IMR-90 (cell line): ENCODE results near the gene FAM83C. TPM values are rescaled to one million over a fixed set of nuclear protein-coding genes. Genes with fewer than 3 reads are reported as not detected.

Experiments used
- ATAC-seq: fragments of 200-7000 bp; cut with Tn5 transposase; 2 replicates; pipeline ENCODE4 v1.9.1; 2020; ENCODE audit warnings: low read depth, mild to moderate bottlenecking, moderate library complexity
- BruUV-seq: library from RNA; stranded (reverse); fragments of 400-500 nt; replicated peaks from 2 replicates; lab custom pipeline; 2021; lab: Mats Ljungman, UMichigan
- CTCF ChIA-PET: fragments of 300-600 bp; formaldehyde crosslinking; extraction: SDS; loops from one replicate; lab custom pipeline; 2021; ENCODE audit warnings: antibody characterized with exemption; lab: Yijun Ruan, JAX
- POLR2A ChIA-PET: fragments of 300-600 bp; sonication (Branson Sonifier 250); formaldehyde crosslinking; loops from one replicate; lab custom pipeline; 2022; ENCODE audit warnings: antibody characterized with exemption; ENCODE audit not compliant: unreplicated experiment; lab: Charles Lee
- DNase-seq: peaks from one replicate; pipeline ENCODE4 v3.0.0; 2013
- H2AFZ ChIP-seq: replicated peaks from 2 replicates; pipeline ENCODE3; 2013; ENCODE audit warnings: low read length, mild to moderate bottlenecking; ENCODE audit not compliant: poor library complexity
- H2AK5ac ChIP-seq: 2 replicates; pipeline ENCODE4 v1.6.1; 2013; ENCODE audit warnings: low read depth, low read length, inconsistent platforms
- H2AK9ac ChIP-seq: replicated peaks from 2 replicates; pipeline ENCODE3; 2013; ENCODE audit warnings: mild to moderate bottlenecking, low read depth, low read length, moderate library complexity; ENCODE audit not compliant: poor library complexity
- H2BK120ac ChIP-seq: 2 replicates; pipeline ENCODE4 v1.6.1; 2013; ENCODE audit warnings: low read depth, low read length, inconsistent platforms
- H2BK15ac ChIP-seq: 3 replicates; pipeline ENCODE4 v1.6.1; 2013; ENCODE audit warnings: low read depth, low read length, inconsistent platforms
- H2BK20ac ChIP-seq: 2 replicates; pipeline ENCODE4 v1.6.1; 2013; ENCODE audit warnings: low read depth, mild to moderate bottlenecking, inconsistent platforms, low read length, moderate library complexity
- H2BK5ac ChIP-seq: 2 replicates; pipeline ENCODE4 v1.6.1; 2013; ENCODE audit warnings: mild to moderate bottlenecking, low read depth, low read length, inconsistent platforms; ENCODE audit not compliant: poor library complexity, severe bottlenecking
- H3K14ac ChIP-seq: replicated peaks from 2 replicates; pipeline ENCODE4 v1.6.1; 2013; ENCODE audit warnings: low read depth, low read length, inconsistent platforms
- H3K18ac ChIP-seq: 2 replicates; pipeline ENCODE4 v1.6.1; 2013; ENCODE audit warnings: low read depth, low read length, control low read depth
- H3K23ac ChIP-seq: 2 replicates; pipeline ENCODE4 v1.6.1; 2013; ENCODE audit warnings: low read depth, low read length, inconsistent platforms
- H3K27ac ChIP-seq: 2 replicates; pipeline ENCODE4 v1.5.1; 2013; ENCODE audit warnings: mild to moderate bottlenecking, control low read depth, low read length; ENCODE audit not compliant: insufficient read depth
- H3K27me3 ChIP-seq: 2 replicates; pipeline ENCODE4 v1.6.1; 2013; ENCODE audit warnings: low read length; ENCODE audit not compliant: control insufficient read depth, insufficient read depth
- H3K36me3 ChIP-seq: 2 replicates; pipeline ENCODE4 v1.6.1; 2013; ENCODE audit warnings: low read length, mixed read lengths; ENCODE audit not compliant: control insufficient read depth, insufficient read depth
- H3K4ac ChIP-seq: 2 replicates; pipeline ENCODE4 v1.6.1; 2013; ENCODE audit warnings: low read depth, low read length, inconsistent platforms
- H3K4me1 ChIP-seq: 2 replicates; pipeline ENCODE4 v1.6.1; 2013; ENCODE audit warnings: low read length, mixed read lengths; ENCODE audit not compliant: control insufficient read depth, insufficient read depth
- H3K4me2 ChIP-seq: 2 replicates; pipeline ENCODE4 v1.6.1; 2013; ENCODE audit warnings: low read depth, mild to moderate bottlenecking, control low read depth, low read length, moderate library complexity
- H3K4me3 ChIP-seq: 2 replicates; pipeline ENCODE4 v1.5.1; 2013; ENCODE audit warnings: low read depth, mild to moderate bottlenecking, control low read depth, low read length, moderate library complexity; ENCODE audit not compliant: insufficient read depth
- H3K56ac ChIP-seq: 2 replicates; pipeline ENCODE4 v1.6.1; 2013; ENCODE audit warnings: low read length, inconsistent platforms; ENCODE audit not compliant: insufficient read depth; ENCODE audit errors: extremely low read depth
- H3K79me1 ChIP-seq, 2 experiments: 2 replicates each; pipeline ENCODE4 v1.6.1; 2013; ENCODE audit warnings: low read length in 2 of 2, inconsistent platforms in 1 of 2, low read depth in 1 of 2
- H3K9ac ChIP-seq: 2 replicates; pipeline ENCODE4 v1.6.1; 2013; ENCODE audit warnings: low read depth, low read length, control low read depth
- H3K9me1 ChIP-seq: 2 replicates; pipeline ENCODE4 v1.6.1; 2013; ENCODE audit warnings: low read length, inconsistent platforms; ENCODE audit not compliant: insufficient read depth
- H3K9me3 ChIP-seq: 2 replicates; pipeline ENCODE4 v1.6.1; 2013; ENCODE audit warnings: low read length; ENCODE audit not compliant: control insufficient read depth, insufficient read depth
- H4K20me1 ChIP-seq: 2 replicates; pipeline ENCODE4 v1.6.1; 2013; ENCODE audit warnings: low read length, inconsistent platforms; ENCODE audit not compliant: insufficient read depth
- H4K5ac ChIP-seq: 2 replicates; pipeline ENCODE4 v1.6.1; 2013; ENCODE audit warnings: mild to moderate bottlenecking, low read depth, low read length, control low read depth
- H4K8ac ChIP-seq, 2 experiments: 2 replicates each; pipeline ENCODE4 v1.6.1; 2013; ENCODE audit warnings: low read depth in 2 of 2, low read length in 2 of 2, control low read depth in 1 of 2, inconsistent platforms in 1 of 2
- H4K91ac ChIP-seq: 2 replicates; pipeline ENCODE4 v1.6.1; 2013; ENCODE audit warnings: low read depth, low read length, inconsistent platforms; ENCODE audit not compliant: insufficient read depth
- BHLHE40 ChIP-seq: fragments of 150-350 bp; IDR thresholded peaks from 2 replicates; pipeline ENCODE4 v1.6.1; 2016; ENCODE audit warnings: mild to moderate bottlenecking, low read depth, low read length
- CEBPB ChIP-seq: IDR thresholded peaks from 2 replicates; pipeline ENCODE4 v1.6.1; 2012; ENCODE audit warnings: low read depth, low read length, improper control_type of control experiment
- POLR2A ChIP-seq: IDR thresholded peaks from 2 replicates; pipeline ENCODE4 v1.6.1; 2012; ENCODE audit warnings: mild to moderate bottlenecking, low read depth, low read length
- RCOR1 ChIP-seq: IDR thresholded peaks from 2 replicates; pipeline ENCODE4 v1.6.1; 2012; ENCODE audit warnings: mild to moderate bottlenecking, low read length, improper control_type of control experiment; ENCODE audit not compliant: insufficient replicate concordance
- WGBS, 2 experiments: methylation state at CpG; one replicate each; pipeline versions ENCODE4 v1.1.5 to v1.1.7; 2013; ENCODE audit warnings: missing lambda C conversion rate in 2 of 2; ENCODE audit not compliant: insufficient read length in 1 of 2; ENCODE audit errors: extremely low coverage in 2 of 2; 5-methylcytosine and 5-hydroxymethylcytosine counted together
- dilution Hi-C: fragments of 300-500 bp; cut with HindIII; formaldehyde crosslinking; loops from one replicate; pipeline ENCODE4 v1.14.3; 2018; ENCODE audit warnings: low sequenced_read_pairs; ENCODE audit not compliant: unreplicated experiment
- in situ Hi-C: fragments of 300-500 bp; cut with MboI; formaldehyde crosslinking; loops from 3 replicates; pipeline ENCODE4 v1.14.3; 2019; ENCODE audit warnings: low sequenced_read_pairs, inconsistent platforms, mixed read lengths
- intact Hi-C: fragments of 100-400 bp; cut with micrococcal nuclease; formaldehyde crosslinking; loops from 2 replicates; pipeline ENCODE4 v1.10.0; 2022
- polyA plus RNA-seq, 3 experiments: library from polyadenylated mRNA; depleted of rRNA; stranded (reverse); fragments of >200 nt; gene quantifications; 2 replicates each; pipeline ENCODE4 v1.2.3, GENCODE V29; 2012; ENCODE audit warnings: low replicate concordance in 1 of 3
- total RNA-seq: library from RNA; depleted of rRNA; stranded (reverse); fragments of >200 nt; gene quantifications from 2 replicates; pipeline ENCODE4 v1.2.3, GENCODE V29; 2012

Gene FAM83C
- total and polyA plus RNA-seq, 2 of the 4 experiments (the other 2 are of a cell fraction), result 0.02 TPM; not detected in 1

DNA sequence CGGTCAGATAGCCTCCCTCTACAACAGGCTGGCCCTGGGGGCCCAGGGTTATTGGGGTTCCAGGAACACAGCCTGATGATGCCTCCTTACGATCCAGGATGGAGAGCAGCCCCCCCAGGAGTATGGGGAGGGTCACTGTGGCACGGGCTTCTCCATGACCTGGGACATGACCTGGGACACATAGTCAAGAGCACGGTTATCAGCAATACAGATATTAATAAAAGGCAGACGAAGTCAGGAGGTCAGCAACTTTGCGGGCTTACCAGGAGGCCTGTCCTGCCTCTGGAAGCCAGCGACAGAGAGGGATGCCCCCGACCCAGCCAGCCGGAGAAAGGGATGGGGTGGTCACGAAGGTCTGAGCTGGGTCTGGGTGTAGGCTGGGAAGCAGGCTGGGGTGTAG lies 15.1 kb downstream of the FAM83C start:
- ChIA-PET CTCF (interaction anchor here (1.2 kb wide), 1 partner anchor 170 kb away, joined by 3 read pairs; no protein-coding TSS in a partner anchor), POLR2A (interaction anchor here (1.1 kb wide), 1 partner anchor 164 kb away, joined by 7 read pairs; no protein-coding TSS in a partner anchor)
- intact Hi-C loops, result loop anchor here (10.0 kb wide), 2 partner anchors 158 to 402 kb away; partner anchors contain the start of genes ACSS2, GDF5 and GGT7

More for the DNA sequence above, 15.1 kb downstream of the FAM83C start:
- TSS peak; percentile 60 for BruUV-seq
- Histone ChIP-seq H2AK9ac (peak overlapping the region; percentile 90), H2AK5ac (peak overlapping the region; percentile 90), H2BK120ac (peak overlapping the region; percentile 47), H3K14ac (peak overlapping the region; percentile 96), H3K27ac (peak overlapping the region; percentile 97), H3K9me1 (peaks cover 6% of the 10 kb centered on the region; the same call in 1 of the 2 replicates), H3K79me1 (peaks cover 30 to 74% of the 10 kb centered on the region in 2 experiments), H3K36me3 (peaks cover 51% of the 10 kb centered on the region), H3K9me3 (no peaks in the 10 kb centered on the region), H2BK20ac (no peak overlapping the region), H3K4me1 (peaks cover 6% of the 10 kb centered on the region), H3K4me3 (peak overlapping the region; percentile 62), H4K5ac (peak overlapping the region; percentile 62), H4K91ac (peak overlapping the region; percentile 81), H3K18ac (peak overlapping the region; percentile 5), H3K4me2 (peak overlapping the region; percentile 95), H2BK15ac (0 out of 3 replicates have a peak overlapping the region, but pooled peaks have one; percentile 15), H3K4ac (peak overlapping the region; percentile 91), H2BK5ac (peak overlapping the region; percentile 83), H3K56ac (peak overlapping the region; percentile 86), H4K20me1 (no peaks in the 10 kb centered on the region; the same call in none of the 2 replicates), H2AFZ (peak overlapping the region; percentile 80), H3K9ac (peak overlapping the region; percentile 99), H4K8ac (peak overlapping the region; percentile 92 to 93), H3K23ac (peak overlapping the region; percentile 74), H3K27me3 (no peaks in the 10 kb centered on the region)
- in situ Hi-C loops (no loop called here), dilution Hi-C loops (no loop called here)
- ATAC-seq, result no peak
- TF ChIP-seq CEBPB (no peak), POLR2A (no peak; the same call in 1 of the 2 replicates), BHLHE40 (no peak), RCOR1 (no peak)
- 3% methylated on average over 4 of the region's 10 CpGs; no CpG with 5 or more reads in 1 of the 2 experiments for WGBS, 2 experiments
- DNase-seq, result no peak
